Uterus (tissue), 4 donors: ENCODE measurements around the gene TMEM222. TPM values are rescaled to one million over a fixed set of nuclear protein-coding genes. Genes with fewer than 3 reads are reported as not detected.

Experiments
- DNase-seq, 2 donors: peaks; one replicate each; pipeline ENCODE4 v3.0.0-alpha.2; 2019 to 2020
- H3K27ac ChIP-seq, 2 donors: fragments of 200-600 bp; sonication (generic); 1 replicate in 1 of 2; 2 replicates in 1 of 2; pipeline ENCODE4 v1.5.1; 2016 to 2018
- H3K27me3 ChIP-seq, 2 donors: fragments of 200-600 bp; sonication (generic); one replicate each; pipeline ENCODE4 v1.5.1; 2018 to 2019; ENCODE audit warnings: control low read depth in 1 of 2
- H3K36me3 ChIP-seq, 2 donors: fragments of 200-600 bp; sonication (generic); one replicate each; pipeline ENCODE4 v1.5.1; 2019; ENCODE audit warnings: control low read depth in 1 of 2
- H3K4me1 ChIP-seq, 2 donors: fragments of 200-600 bp; sonication (generic); one replicate each; pipeline ENCODE4 v1.5.1; 2018 to 2019; ENCODE audit warnings: control low read depth in 1 of 2
- H3K4me3 ChIP-seq, 2 donors: fragments of 200-600 bp; sonication (generic); 1 replicate in 1 of 2; 2 replicates in 1 of 2; pipeline ENCODE4 v1.5.1; 2018 to 2019; ENCODE audit warnings: mild to moderate bottlenecking in 1 of 2
- H3K9me3 ChIP-seq, 2 donors: fragments of 200-600 bp; sonication (generic); one replicate each; pipeline ENCODE4 v1.5.1; 2019; ENCODE audit warnings: control low read depth in 1 of 2
- CTCF ChIP-seq, 4 experiments: fragments of 200-600 bp in 2 of 4; fragments of 450-650 bp in 2 of 4; sonication (generic) in 2 of 4; IDR thresholded peaks; one replicate each; pipeline ENCODE4 v1.5.1; 2016 to 2019; ENCODE audit warnings: antibody characterized with exemption in 4 of 4, mild to moderate bottlenecking in 2 of 4, moderate library complexity in 1 of 4
- POLR2A ChIP-seq, 2 donors: fragments of 450-650 bp; IDR thresholded peaks; one replicate each; pipeline ENCODE4 v1.6.1; 2016; ENCODE audit warnings: antibody characterized with exemption in 2 of 2, mild to moderate bottlenecking in 1 of 2, moderate library complexity in 1 of 2
- intact Hi-C: fragments of 100-400 bp; cut with DNase I; formaldehyde crosslinking; loops from one replicate; pipeline ENCODE4 v1.15.1; 2023; ENCODE audit warnings: low total_unique reads
- total RNA-seq, 4 donors: library from RNA; depleted of rRNA in 3 of 4; stranded (reverse); fragments of >200 nt in 3 of 4; gene quantifications; one replicate each; pipeline versions ENCODE4 v1.1.0 to v1.2.4, GENCODE V29; 2014 to 2023
- donor health status: DM: yes; HTN: yes; CAD: no.

The TMEM222 gene
- total RNA-seq, 4 donors from 2014 or later, result 9.7 to 43.9 (median 18.6) TPM

DNA sequence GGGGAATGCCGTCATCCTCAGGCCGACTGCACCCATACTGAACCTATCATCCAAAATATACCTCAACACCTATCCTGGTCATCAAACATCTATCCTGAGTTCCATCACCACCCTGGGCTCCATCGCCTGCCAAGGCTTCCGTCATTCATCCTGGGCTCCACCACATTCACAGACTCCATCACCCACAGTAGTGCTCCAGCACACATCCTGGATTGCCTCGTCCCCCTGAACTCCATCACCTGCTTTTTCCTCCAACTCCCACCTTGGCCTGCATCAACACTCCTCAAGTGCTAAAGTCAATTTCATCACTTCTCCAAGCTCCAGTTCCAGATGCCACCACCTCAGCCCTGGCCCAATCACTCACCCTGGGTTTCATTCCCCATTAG lies 37.0 kb downstream of the TMEM222 start:
- Histone ChIP-seq H3K36me3 (no peaks in the 10 kb centered on the region), H3K4me1 (no peaks in the 10 kb centered on the region), H3K9me3 (no peaks in the 10 kb centered on the region), H3K27me3 (no peaks in the 10 kb centered on the region), H3K4me3 (no peak overlapping the region), H3K27ac (no peak overlapping the region)
- DNase-seq, result no peak
- TF ChIP-seq POLR2A (IDR thresholded peaks at IDR 0.05) (no peak), CTCF (IDR thresholded peaks at IDR 0.05) (no peak)
- intact Hi-C loops, result loop anchor here (5.0 kb wide), 1 partner anchor 33 kb away; the partner anchor contains the start of gene GPR3

DNA sequence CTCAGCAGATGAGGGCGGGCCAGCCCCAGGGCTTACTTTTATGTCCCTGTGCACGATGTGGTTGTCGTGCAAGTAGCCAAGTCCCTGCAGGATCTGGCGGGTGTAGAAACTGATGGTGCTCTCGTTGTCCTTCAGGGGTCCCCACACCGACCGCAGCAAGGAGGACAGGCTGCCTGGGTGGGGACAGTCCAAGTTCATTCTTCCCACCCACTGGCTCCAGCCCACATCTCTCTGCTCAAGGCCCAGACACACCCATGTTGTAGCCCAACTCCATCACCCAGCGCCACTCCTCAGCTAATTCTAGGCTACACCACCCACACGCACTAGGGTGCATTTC lies 37.8 kb downstream of the TMEM222 start:
- no peak overlapping the region for H3K27ac ChIP-seq
- H3K36me3 ChIP-seq, result no peaks in the 10 kb centered on the region
- intact Hi-C loops, result loop anchor here (5.0 kb wide), 1 partner anchor 33 kb away; the partner anchor contains the start of gene GPR3
- TF ChIP-seq POLR2A (IDR thresholded peaks at IDR 0.05), result no peak
- no peak for TF ChIP-seq CTCF (IDR thresholded peaks at IDR 0.05)
- H3K9me3 ChIP-seq, result no peaks in the 10 kb centered on the region
- DNase-seq, result no peak
- H3K4me3 ChIP-seq, result no peak overlapping the region
- no peaks in the 10 kb centered on the region for H3K27me3 ChIP-seq
- H3K4me1 ChIP-seq, result peaks cover 3 to 7% of the 10 kb centered on the region in 2 donors

DNA sequence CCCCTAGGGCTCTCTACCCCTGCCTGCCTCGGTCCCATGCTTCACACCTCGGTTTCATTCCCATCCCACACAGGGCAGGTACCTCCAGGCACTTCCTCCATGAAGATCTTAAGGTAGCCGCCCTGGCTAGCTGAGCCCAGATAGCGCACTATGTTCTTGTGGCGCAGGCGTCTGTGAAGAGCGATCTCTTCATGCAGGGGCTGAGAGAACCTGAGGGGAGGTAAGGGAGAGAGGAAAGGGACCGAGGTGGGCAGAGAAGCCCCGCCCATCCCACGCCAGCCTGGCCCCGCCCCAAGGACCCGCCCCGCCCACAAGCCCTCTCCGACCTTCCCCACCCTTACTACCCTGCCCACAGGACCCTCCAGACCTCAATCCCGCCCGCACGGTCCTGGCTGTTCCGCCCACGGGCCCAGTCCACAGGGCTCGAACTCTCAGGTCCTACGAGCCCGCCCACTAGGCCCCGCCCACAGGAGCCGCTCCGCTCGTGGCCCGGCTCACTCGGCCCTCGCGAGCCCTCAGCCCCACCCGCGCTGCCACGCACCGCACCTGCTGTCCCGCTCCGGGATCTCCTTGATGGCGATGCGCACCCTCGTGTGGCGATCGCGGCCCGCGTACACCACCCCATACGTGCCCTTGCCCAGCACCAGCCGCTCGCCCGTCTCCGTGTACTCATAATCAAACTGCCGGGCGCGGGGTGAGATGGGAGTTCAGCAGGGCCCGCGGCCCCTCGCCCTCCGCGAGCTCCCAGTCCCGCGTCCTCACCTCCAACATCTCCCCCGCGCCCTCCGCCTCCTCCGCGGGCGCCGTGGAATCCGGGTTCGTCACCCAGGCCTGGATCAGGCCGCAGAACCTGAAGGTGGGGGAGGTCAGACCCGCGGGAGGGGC lies 38.4 kb downstream of the TMEM222 start:
- H3K4me3 ChIP-seq, result no peak overlapping the region
- TF ChIP-seq CTCF (IDR thresholded peaks at IDR 0.05) (no peak), POLR2A (IDR thresholded peaks at IDR 0.05) (no peak)
- no peak for DNase-seq
- intact Hi-C loops, result no loop called here
- H3K27me3 ChIP-seq, result no peaks in the 10 kb centered on the region
- H3K9me3 ChIP-seq, result no peaks in the 10 kb centered on the region
- peaks cover 6 to 12% of the 10 kb centered on the region in 2 donors for H3K4me1 ChIP-seq
- no peak overlapping the region for H3K27ac ChIP-seq
- H3K36me3 ChIP-seq, result no peaks in the 10 kb centered on the region

- H3K4me3 ChIP-seq, result no peak overlapping the region
- H3K36me3 ChIP-seq, result no peaks in the 10 kb centered on the region
- no peak for DNase-seq
- H3K9me3 ChIP-seq, result no peaks in the 10 kb centered on the region
- H3K27ac ChIP-seq, result no peak overlapping the region
- intact Hi-C loops, result no loop called here
- H3K4me1 ChIP-seq, result peaks cover 6 to 12% of the 10 kb centered on the region in 2 donors
- TF ChIP-seq POLR2A (IDR thresholded peaks at IDR 0.05), result no peak
- no peak for TF ChIP-seq CTCF (IDR thresholded peaks at IDR 0.05)
- no peaks in the 10 kb centered on the region for H3K27me3 ChIP-seq
Observed at GRCh38 chr1:27361044-27361402, 39.1 kb downstream of the TMEM222 start.

DNA sequence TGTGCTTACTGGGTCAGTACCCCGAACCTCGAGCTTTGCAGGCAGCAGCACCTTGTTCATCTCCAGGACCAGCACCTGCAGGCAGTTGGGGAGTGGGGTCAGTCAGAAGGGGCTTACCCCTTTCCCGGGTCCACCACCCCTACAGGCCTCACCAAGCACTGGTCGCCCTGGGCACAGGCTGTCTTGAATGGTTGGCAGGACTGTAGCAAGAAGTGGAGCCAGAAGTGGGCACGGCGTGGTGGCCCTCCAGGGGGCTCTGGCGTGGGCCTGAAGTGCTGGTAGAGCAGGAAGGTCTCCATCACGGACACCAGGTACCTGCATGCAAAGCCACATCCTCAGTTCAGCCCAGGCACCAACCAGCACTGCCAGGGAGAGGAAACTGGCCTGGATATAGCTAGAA lies 39.6 kb downstream of the TMEM222 start:
- no peaks in the 10 kb centered on the region for H3K36me3 ChIP-seq
- TF ChIP-seq CTCF (IDR thresholded peaks at IDR 0.05), result no peak
- no peak for TF ChIP-seq POLR2A (IDR thresholded peaks at IDR 0.05)
- no peak for DNase-seq

More for the DNA sequence above, 39.6 kb downstream of the TMEM222 start:
- no peak overlapping the region for H3K27ac ChIP-seq
- no peaks in the 10 kb centered on the region for H3K9me3 ChIP-seq
- no peak overlapping the region for H3K4me3 ChIP-seq
- intact Hi-C loops, result no loop called here
- peaks cover 6 to 12% of the 10 kb centered on the region in 2 donors for H3K4me1 ChIP-seq
- no peaks in the 10 kb centered on the region for H3K27me3 ChIP-seq
